Glutamatergic neuron (in vitro differentiated cells): ENCODE data around the gene CCL20. TPM values are rescaled to one million over a fixed set of nuclear protein-coding genes. Genes with fewer than 3 reads are reported as not detected.

ENCODE experiments used
- DNase-seq: peaks from one replicate; pipeline ENCODE4 v3.0.0; 2022
- H3K27ac Mint-ChIP-seq: one replicate; pipeline ENCODE4 v1.8.0; 2020; ENCODE audit warnings: mild to moderate bottlenecking, mixed read lengths, inconsistent platforms; ENCODE audit not compliant: unreplicated experiment
- H3K27me3 Mint-ChIP-seq: one replicate; pipeline ENCODE4 v1.8.0; 2020; ENCODE audit warnings: mild to moderate bottlenecking, moderate library complexity, mixed read lengths, inconsistent platforms; ENCODE audit not compliant: unreplicated experiment
- H3K36me3 Mint-ChIP-seq: one replicate; pipeline ENCODE4 v1.8.0; 2020; ENCODE audit warnings: mild to moderate bottlenecking, mixed read lengths, inconsistent platforms; ENCODE audit not compliant: unreplicated experiment
- H3K4me1 Mint-ChIP-seq: one replicate; pipeline ENCODE4 v1.8.0; 2020; ENCODE audit warnings: mild to moderate bottlenecking, low read depth, mixed read lengths, inconsistent platforms; ENCODE audit not compliant: unreplicated experiment
- H3K4me3 Mint-ChIP-seq: one replicate; pipeline ENCODE4 v1.8.0; 2020; ENCODE audit warnings: mild to moderate bottlenecking, mixed read lengths, inconsistent platforms; ENCODE audit not compliant: unreplicated experiment
- H3K9me3 Mint-ChIP-seq: one replicate; pipeline ENCODE4 v1.8.0; 2020; ENCODE audit warnings: mild to moderate bottlenecking, moderate library complexity, mixed read lengths, inconsistent platforms; ENCODE audit not compliant: unreplicated experiment
- CTCF ChIP-seq: fragments of 200-600 bp; sonication (generic); IDR thresholded peaks from one replicate; pipeline ENCODE4 v1.5.0; 2021; ENCODE audit not compliant: partially characterized antibody, unreplicated experiment
- total RNA-seq: library from RNA; stranded (reverse); fragmentation: NEBNext Ultra II Directional; extraction: Animal tissue kit (Norgen Biotek cat#: 25700); gene quantifications from one replicate; pipeline ENCODE4 v1.2.1, GENCODE V29; 2021; ENCODE audit not compliant: unreplicated experiment

Gene CCL20
- total RNA-seq, 1 donor from 2014 or later = not detected

- no peak for DNase-seq
- H3K4me3 Mint-ChIP-seq = no peak overlapping the region
- no peaks in the 10 kb centered on the region for H3K9me3 Mint-ChIP-seq
- H3K27ac Mint-ChIP-seq = no peak overlapping the region
- H3K36me3 Mint-ChIP-seq = no peaks in the 10 kb centered on the region
- no peaks in the 10 kb centered on the region for H3K4me1 Mint-ChIP-seq
- no peak for TF ChIP-seq CTCF
- H3K27me3 Mint-ChIP-seq = no peaks in the 10 kb centered on the region
Measured at GRCh38 chr2:227860221-227860641, 46.6 kb downstream of the CCL20 start.

DNA sequence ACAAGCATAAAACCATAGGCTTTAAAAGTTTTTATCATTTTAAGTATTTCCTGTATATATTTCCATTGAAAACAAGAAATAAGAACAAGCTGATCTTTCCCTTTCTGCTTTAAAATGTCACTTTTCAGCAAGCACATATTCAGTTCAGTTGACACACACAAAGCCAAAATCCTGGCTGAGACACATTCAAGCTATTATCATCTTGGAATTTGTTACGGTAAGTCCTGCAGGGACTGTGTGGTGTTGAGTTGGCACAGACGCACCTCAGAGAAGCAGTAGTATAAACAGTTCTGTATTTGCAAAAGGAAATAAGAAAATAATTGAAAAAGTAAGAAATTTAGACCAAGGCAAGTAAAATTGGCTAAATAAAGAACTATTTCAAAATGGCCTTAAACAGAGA, 47.4 kb downstream of the CCL20 start:
- no peaks in the 10 kb centered on the region for H3K27me3 Mint-ChIP-seq
- H3K36me3 Mint-ChIP-seq = no peaks in the 10 kb centered on the region
- TF ChIP-seq CTCF = no peak
- no peaks in the 10 kb centered on the region for H3K4me1 Mint-ChIP-seq
- DNase-seq = no peak
- no peaks in the 10 kb centered on the region for H3K9me3 Mint-ChIP-seq
- H3K27ac Mint-ChIP-seq = no peak overlapping the region
- H3K4me3 Mint-ChIP-seq = no peak overlapping the region

GRCh38 chr2:227862227-227862740, 48.6 kb downstream of the CCL20 start:
- TF ChIP-seq CTCF = peak; percentile 92
- no peak overlapping the region for H3K4me3 Mint-ChIP-seq
- DNase-seq = no peak
- no peaks in the 10 kb centered on the region for H3K36me3 Mint-ChIP-seq
- H3K9me3 Mint-ChIP-seq = no peaks in the 10 kb centered on the region
- no peak overlapping the region for H3K27ac Mint-ChIP-seq
- peaks cover 2% of the 10 kb centered on the region for H3K27me3 Mint-ChIP-seq
- no peaks in the 10 kb centered on the region for H3K4me1 Mint-ChIP-seq

DNA sequence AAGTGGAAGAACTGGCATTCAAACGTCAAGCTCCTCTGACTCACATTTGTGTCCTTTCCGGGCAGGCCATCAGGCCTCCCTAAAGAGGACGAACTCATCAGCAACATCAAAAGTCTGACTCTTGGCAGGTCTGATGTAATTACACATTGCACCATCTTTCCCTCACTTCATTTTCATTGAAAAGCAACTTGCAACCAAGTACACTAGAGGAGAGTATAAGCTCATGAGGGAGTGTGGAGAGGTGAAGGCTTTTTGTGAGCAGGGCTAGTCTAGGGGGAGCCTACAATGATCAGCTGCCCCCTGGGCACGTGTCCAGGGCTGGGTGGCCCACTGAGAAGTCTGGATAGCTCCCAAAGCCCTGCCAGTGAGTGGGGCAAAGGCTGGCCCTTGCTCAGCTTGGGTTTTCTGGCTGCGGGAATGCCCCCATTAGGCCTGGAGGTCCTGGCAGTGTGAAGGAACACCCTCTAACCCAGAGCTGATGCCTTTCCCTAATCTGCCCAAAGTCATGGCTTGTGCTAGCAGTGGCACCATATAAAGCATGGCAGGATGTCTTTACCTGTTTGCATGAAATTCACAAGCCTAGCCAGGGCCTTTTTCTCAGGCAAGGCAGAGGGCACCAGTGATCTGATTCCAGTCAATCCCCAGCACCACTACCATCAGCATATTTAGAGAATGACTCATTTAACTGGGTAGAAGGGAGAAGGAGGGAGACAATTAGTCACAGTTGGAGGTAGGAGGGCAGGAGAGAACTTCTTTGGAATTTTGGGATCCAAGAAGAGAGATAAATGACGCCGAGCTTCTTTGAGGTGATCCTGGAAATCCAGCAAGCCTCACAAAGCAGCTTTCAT, 49.3 kb downstream of the CCL20 start:
- Mint-ChIP-seq H3K27ac (no peak overlapping the region), H3K36me3 (no peaks in the 10 kb centered on the region), H3K4me3 (no peak overlapping the region), H3K9me3 (no peaks in the 10 kb centered on the region), H3K27me3 (peaks cover 2% of the 10 kb centered on the region), H3K4me1 (no peaks in the 10 kb centered on the region)
- DNase-seq = no peak
- no peak for TF ChIP-seq CTCF

DNA sequence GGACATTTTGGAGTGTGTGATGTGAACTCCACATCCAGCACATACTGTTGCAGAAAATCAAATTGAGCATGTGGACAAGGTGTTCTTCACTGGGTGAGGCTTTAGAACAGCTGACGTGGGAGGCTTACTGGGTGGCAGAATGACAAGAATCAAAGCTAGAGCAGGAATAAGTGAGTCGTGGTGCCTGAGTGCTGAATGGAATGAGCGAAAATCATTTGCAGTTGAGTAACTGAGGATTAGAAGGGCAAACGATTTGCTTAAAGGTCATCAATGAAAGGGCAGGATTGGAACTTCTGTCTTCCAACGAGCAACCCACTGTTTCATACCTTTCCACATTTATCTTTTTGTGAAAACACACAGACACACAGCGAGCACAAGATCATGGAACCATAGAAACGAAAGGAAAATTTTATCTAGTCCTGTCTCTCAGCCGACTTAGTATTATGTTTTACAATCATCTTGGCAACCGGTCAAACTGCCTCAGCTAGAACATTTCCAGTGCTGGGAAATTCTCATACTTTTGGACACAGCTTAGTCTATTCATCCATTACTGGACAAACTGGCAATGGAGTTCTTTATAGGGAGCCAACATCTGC, 50.6 kb downstream of the CCL20 start:
- no peak for TF ChIP-seq CTCF
- Mint-ChIP-seq H3K4me1 (no peaks in the 10 kb centered on the region), H3K27ac (no peak overlapping the region), H3K36me3 (no peaks in the 10 kb centered on the region), H3K27me3 (peaks cover 2% of the 10 kb centered on the region), H3K9me3 (no peaks in the 10 kb centered on the region), H3K4me3 (no peak overlapping the region)
- DNase-seq = no peak
